HEK293T (cell line): ENCODE measurements around the gene BOLA3.

Experiments
- FOXK2 ChIP-seq: fragments of 450-650 bp; IDR thresholded peaks from 2 replicates; pipeline ENCODE4 v1.6.1; 2016; ENCODE audit warnings: mild to moderate bottlenecking
- HDGF ChIP-seq: fragments of 450-650 bp; IDR thresholded peaks from 2 replicates; pipeline ENCODE4 v1.6.1; 2017; ENCODE audit warnings: antibody characterized with exemption, borderline replicate concordance
- SP1 ChIP-seq: fragments of 450-650 bp; IDR thresholded peaks from 2 replicates; pipeline ENCODE4 v1.6.1; 2017
- TARDBP ChIP-seq: fragments of 450-650 bp; IDR thresholded peaks from 2 replicates; pipeline ENCODE4 v1.6.1; 2016

DNA sequence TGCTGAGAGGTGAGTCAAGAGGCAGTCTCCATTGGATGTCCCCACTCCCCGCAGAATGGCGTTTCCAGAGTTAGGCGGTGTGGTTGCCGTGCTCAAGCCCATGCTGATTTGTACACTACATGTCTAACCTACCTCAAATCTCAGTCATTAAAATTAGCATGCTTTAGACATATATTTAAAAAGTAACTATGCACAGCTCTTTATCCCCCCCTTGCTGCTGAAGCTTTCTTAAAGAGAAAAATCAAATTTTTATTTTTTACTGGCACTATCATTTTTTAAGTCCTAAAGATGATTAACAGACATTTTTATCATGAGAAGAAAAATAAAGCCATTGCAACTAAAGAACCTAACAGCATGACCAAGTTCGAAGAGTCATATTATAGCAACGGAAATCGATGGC, 42.9 kb downstream of the BOLA3 start:
- TF ChIP-seq SP1 = no peak
- no peak for TF ChIP-seq HDGF
- TF ChIP-seq TARDBP = no peak
- TF ChIP-seq FOXK2 = no peak
